ENCODE data around the gene MPPED1.

The MPPED1 gene

GRCh38 chr22:43483266-43483665, 71.5 kb downstream of the MPPED1 start:
- Histone ChIP-seq H3K9me3 (ENCODE audit: severe bottlenecking) (no peaks in the 10 kb centered on the region), H3K4me3 (ENCODE audit: low read depth, low read length) (no peak overlapping the region), H3K27ac (no peak overlapping the region), H3K27me3 (ENCODE audit: insufficient read depth, low read depth, severe bottlenecking) (no peaks in the 10 kb centered on the region), H3K36me3 (no peaks in the 10 kb centered on the region)
- no peak for TF ChIP-seq CTCF (IDR thresholded peaks at IDR 0.05; ENCODE audit: low read depth, low read length)
- DNase-seq, result no peak

DNA sequence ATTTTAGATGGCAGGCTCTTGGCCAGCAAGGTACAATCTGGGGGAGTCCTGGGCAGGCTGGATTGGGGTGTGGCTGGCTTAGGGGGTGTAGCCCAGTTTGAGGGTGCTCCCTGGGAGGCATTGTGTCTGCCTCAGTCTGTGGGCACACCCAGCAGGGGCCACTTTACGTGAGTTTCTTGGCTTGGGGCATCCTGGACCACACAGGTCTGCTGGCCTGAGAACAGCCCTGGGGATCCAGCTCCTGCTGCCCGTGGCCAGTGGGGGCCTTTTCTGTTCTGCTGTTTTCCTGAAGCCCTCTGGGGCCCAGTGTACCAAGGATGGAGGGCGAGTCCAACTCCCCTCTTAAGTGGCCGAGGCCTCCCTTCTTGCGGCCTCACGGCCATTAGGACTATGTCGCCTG, 71.9 kb downstream of the MPPED1 start:
- H3K27me3 ChIP-seq (ENCODE audit: insufficient read depth, low read depth, severe bottlenecking), result no peaks in the 10 kb centered on the region
- H3K36me3 ChIP-seq, result no peaks in the 10 kb centered on the region
- H3K27ac ChIP-seq, result no peak overlapping the region
- DNase-seq, result no peak
- no peak overlapping the region for H3K4me3 ChIP-seq (ENCODE audit: low read depth, low read length)
- H3K9me3 ChIP-seq (ENCODE audit: severe bottlenecking), result no peaks in the 10 kb centered on the region
- TF ChIP-seq CTCF (IDR thresholded peaks at IDR 0.05; ENCODE audit: low read depth, low read length), result no peak

DNA sequence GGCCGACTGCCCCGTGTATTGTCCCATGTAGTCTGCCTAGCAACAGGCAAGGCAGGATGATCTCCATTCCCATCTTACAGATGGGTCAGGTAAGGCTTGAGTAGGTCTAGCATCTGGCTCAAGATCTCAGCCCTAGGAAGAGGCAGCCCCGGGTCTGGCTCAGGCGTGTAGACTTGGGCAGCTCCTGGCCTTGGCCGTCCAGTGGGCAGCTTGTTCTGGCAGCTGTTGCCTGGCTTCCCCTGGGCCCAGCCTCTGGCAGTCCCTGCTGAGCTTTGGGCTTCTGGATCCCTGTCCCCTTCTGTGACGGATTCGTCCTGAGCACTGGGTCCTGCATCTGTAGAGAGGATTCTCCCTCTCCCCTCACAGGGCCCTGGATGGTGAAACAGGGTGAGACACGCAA, 72.4 kb downstream of the MPPED1 start:
- Histone ChIP-seq H3K4me3 (ENCODE audit: low read depth, low read length) (no peak overlapping the region), H3K9me3 (ENCODE audit: severe bottlenecking) (no peaks in the 10 kb centered on the region), H3K27ac (no peak overlapping the region), H3K36me3 (no peaks in the 10 kb centered on the region), H3K27me3 (ENCODE audit: insufficient read depth, low read depth, severe bottlenecking) (no peaks in the 10 kb centered on the region)
- TF ChIP-seq CTCF (IDR thresholded peaks at IDR 0.05; ENCODE audit: low read depth, low read length), result no peak
- DNase-seq, result no peak

DNA sequence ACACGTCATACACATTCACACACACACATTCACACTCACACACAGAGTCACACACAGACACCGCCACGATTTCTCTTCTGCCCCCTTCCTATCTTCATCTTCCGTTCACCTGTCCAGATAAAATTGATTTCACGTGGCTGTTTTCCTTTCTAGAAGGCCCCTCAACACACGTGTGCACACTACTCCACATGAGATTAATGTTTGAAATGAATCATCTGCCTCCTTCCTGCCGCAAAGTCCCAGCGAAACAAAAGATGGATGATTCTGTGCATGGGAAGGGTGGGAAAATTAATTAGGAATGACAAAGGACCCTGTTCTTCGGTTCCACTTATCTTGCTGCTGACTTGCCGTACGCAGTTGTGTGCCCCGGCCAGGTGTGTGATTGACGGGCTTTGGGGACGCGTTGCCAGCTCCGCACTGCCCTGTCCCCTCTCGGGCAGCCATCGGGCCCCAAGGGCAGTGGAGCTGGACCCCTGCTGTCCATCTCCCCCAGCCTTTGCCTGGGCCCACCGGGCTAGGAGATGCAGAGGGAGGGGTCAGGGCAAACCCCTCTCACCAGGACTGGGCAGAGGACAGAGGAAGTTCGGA, 73.8 kb downstream of the MPPED1 start:
- H3K36me3 ChIP-seq, result no peaks in the 10 kb centered on the region
- H3K4me3 ChIP-seq (ENCODE audit: low read depth, low read length), result no peak overlapping the region
- no peak for DNase-seq
- TF ChIP-seq CTCF (IDR thresholded peaks at IDR 0.05; ENCODE audit: low read depth, low read length), result no peak
- H3K27me3 ChIP-seq (ENCODE audit: insufficient read depth, low read depth, severe bottlenecking), result no peaks in the 10 kb centered on the region
- H3K9me3 ChIP-seq (ENCODE audit: severe bottlenecking), result no peaks in the 10 kb centered on the region
- no peak overlapping the region for H3K27ac ChIP-seq

- Histone ChIP-seq H3K9me3 (ENCODE audit: severe bottlenecking) (no peaks in the 10 kb centered on the region), H3K27me3 (ENCODE audit: insufficient read depth, low read depth, severe bottlenecking) (no peaks in the 10 kb centered on the region), H3K27ac (peak overlapping the region; percentile 70), H3K4me3 (ENCODE audit: low read depth, low read length) (no peak overlapping the region), H3K36me3 (no peaks in the 10 kb centered on the region)
- DNase-seq, result peak; percentile 84
- no peak for TF ChIP-seq CTCF (IDR thresholded peaks at IDR 0.05; ENCODE audit: low read depth, low read length)
Observed at GRCh38 chr22:43487311-43488030, 75.7 kb downstream of the MPPED1 start.

Measured in WERI-Rb-1 (cell line).